GM12878 (cell line): ENCODE data around the gene MGAT1. TPM values are rescaled to one million over a fixed set of nuclear protein-coding genes. Genes with fewer than 3 reads are reported as not detected.
A peak's percentile ranks its signal among the peaks of the same experiment; 100 is the strongest.

Experiments used
- EED ChIP-seq: sonication (generic); IDR thresholded peaks from 2 replicates; pipeline ENCODE4 v1.6.1; 2016; ENCODE audit warnings: antibody characterized with exemption, low read depth
- IKZF2 ChIP-seq, 2 experiments: fragments of 450-650 bp; IDR thresholded peaks; 2 replicates each; pipeline ENCODE4 v1.6.1; 2017; ENCODE audit warnings: mild to moderate bottlenecking in 2 of 2, moderate library complexity in 2 of 2
- NR2C1 ChIP-seq: fragments of 450-650 bp; IDR thresholded peaks from 2 replicates; pipeline ENCODE4 v1.6.1; 2017; ENCODE audit warnings: antibody characterized with exemption, mild to moderate bottlenecking, moderate library complexity
- RCOR1 ChIP-seq: conservative IDR thresholded peaks from 2 replicates; pipeline ENCODE4 v1.6.1; 2012; ENCODE audit warnings: low read depth, low read length, improper control_type of control experiment
- YY1 ChIP-seq: IDR thresholded peaks from 2 replicates; pipeline ENCODE4 v1.6.1; 2011; ENCODE audit warnings: low read depth, mild to moderate bottlenecking, low read length
- ZBTB40 ChIP-seq: fragments of 450-650 bp; IDR thresholded peaks from 2 replicates; pipeline ENCODE4 v1.6.1; 2016; ENCODE audit warnings: mild to moderate bottlenecking, moderate library complexity, borderline replicate concordance
- polyA plus RNA-seq, 11 experiments: library from polyadenylated mRNA; depleted of rRNA in 4 of 11; unstranded in 6 of 11; stranded (reverse) in 5 of 11; fragments of >200 nt; fragmentation: Nextera tagmentation in 4 of 11; fragmentation: Illumina TruSeq in 1 of 11; extraction: Ambion mirVana in 4 of 11; extraction: Trizol in 1 of 11; gene quantifications; 1 replicate in 1 of 11; 2 replicates in 10 of 11; pipeline versions ENCODE4 v1.2.1 to v1.2.3, GENCODE V29; 2011 to 2016; ENCODE audit warnings: inconsistent platforms in 2 of 11, missing spikeins in 2 of 11, low read depth in 1 of 11
- total RNA-seq, 4 experiments: library from RNA; depleted of rRNA in 3 of 4; stranded (reverse); fragments of >200 nt in 3 of 4; fragmentation: Illumina TruSeq in 1 of 4; extraction: Trizol in 1 of 4; gene quantifications; 2 replicates each; pipeline versions ENCODE4 v1.2.1 to v1.2.3, GENCODE V29; 2013 to 2021
- TF ChIP-seq, protein P1 (sequence below): fragments of 450-650 bp; IDR thresholded peaks from 2 replicates; pipeline ENCODE4 v1.6.1; 2017; ENCODE audit warnings: mild to moderate bottlenecking, moderate library complexity
- TF ChIP-seq, protein P2 (sequence below): fragments of 150-350 bp; IDR thresholded peaks from 2 replicates; pipeline ENCODE4 v1.6.1; 2016; ENCODE audit warnings: low read depth, low read length

The MGAT1 gene
- total and polyA plus RNA-seq, 10 of the 15 experiments (the other 5 are each of a cell fraction or from before 2014, with no cell fraction given) = 3.1 to 88.4 (median 62.7) TPM

GRCh38 chr5:180810959-180811622, 8.5 kb upstream of the MGAT1 start (continued):
- TF ChIP-seq, protein P1, sequence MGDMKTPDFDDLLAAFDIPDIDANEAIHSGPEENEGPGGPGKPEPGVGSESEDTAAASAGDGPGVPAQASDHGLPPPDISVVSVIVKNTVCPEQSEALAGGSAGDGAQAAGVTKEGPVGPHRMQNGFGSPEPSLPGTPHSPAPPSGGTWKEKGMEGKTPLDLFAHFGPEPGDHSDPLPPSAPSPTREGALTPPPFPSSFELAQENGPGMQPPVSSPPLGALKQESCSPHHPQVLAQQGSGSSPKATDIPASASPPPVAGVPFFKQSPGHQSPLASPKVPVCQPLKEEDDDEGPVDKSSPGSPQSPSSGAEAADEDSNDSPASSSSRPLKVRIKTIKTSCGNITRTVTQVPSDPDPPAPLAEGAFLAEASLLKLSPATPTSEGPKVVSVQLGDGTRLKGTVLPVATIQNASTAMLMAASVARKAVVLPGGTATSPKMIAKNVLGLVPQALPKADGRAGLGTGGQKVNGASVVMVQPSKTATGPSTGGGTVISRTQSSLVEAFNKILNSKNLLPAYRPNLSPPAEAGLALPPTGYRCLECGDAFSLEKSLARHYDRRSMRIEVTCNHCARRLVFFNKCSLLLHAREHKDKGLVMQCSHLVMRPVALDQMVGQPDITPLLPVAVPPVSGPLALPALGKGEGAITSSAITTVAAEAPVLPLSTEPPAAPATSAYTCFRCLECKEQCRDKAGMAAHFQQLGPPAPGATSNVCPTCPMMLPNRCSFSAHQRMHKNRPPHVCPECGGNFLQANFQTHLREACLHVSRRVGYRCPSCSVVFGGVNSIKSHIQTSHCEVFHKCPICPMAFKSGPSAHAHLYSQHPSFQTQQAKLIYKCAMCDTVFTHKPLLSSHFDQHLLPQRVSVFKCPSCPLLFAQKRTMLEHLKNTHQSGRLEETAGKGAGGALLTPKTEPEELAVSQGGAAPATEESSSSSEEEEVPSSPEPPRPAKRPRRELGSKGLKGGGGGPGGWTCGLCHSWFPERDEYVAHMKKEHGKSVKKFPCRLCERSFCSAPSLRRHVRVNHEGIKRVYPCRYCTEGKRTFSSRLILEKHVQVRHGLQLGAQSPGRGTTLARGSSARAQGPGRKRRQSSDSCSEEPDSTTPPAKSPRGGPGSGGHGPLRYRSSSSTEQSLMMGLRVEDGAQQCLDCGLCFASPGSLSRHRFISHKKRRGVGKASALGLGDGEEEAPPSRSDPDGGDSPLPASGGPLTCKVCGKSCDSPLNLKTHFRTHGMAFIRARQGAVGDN = 0 out of 2 replicates have a peak, but pooled peaks have one; percentile 7
- 0 out of 2 replicates have a peak, but pooled peaks have one; percentile 45 for TF ChIP-seq ZBTB40
- peak; percentile 55; the same call in 1 of the 2 replicates for TF ChIP-seq EED
- peak; percentile 70 for TF ChIP-seq YY1
- TF ChIP-seq RCOR1 = 0 out of 2 replicates have a peak, but pooled peaks have one; percentile 4
- peak; percentile 28 to 31; a peak in 1 of 4 replicates for TF ChIP-seq IKZF2 (IDR thresholded peaks at IDR 0.05)
- no peak for TF ChIP-seq NR2C1
- TF ChIP-seq, protein P2, sequence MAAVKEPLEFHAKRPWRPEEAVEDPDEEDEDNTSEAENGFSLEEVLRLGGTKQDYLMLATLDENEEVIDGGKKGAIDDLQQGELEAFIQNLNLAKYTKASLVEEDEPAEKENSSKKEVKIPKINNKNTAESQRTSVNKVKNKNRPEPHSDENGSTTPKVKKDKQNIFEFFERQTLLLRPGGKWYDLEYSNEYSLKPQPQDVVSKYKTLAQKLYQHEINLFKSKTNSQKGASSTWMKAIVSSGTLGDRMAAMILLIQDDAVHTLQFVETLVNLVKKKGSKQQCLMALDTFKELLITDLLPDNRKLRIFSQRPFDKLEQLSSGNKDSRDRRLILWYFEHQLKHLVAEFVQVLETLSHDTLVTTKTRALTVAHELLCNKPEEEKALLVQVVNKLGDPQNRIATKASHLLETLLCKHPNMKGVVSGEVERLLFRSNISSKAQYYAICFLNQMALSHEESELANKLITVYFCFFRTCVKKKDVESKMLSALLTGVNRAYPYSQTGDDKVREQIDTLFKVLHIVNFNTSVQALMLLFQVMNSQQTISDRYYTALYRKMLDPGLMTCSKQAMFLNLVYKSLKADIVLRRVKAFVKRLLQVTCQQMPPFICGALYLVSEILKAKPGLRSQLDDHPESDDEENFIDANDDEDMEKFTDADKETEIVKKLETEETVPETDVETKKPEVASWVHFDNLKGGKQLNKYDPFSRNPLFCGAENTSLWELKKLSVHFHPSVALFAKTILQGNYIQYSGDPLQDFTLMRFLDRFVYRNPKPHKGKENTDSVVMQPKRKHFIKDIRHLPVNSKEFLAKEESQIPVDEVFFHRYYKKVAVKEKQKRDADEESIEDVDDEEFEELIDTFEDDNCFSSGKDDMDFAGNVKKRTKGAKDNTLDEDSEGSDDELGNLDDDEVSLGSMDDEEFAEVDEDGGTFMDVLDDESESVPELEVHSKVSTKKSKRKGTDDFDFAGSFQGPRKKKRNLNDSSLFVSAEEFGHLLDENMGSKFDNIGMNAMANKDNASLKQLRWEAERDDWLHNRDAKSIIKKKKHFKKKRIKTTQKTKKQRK = no peak
- TF ChIP-seq, all 136 proteins: peak for 10
